IPS-NIHi11 (cell line): Measurements from ENCODE around the gene ZNF691.
"Not testable (repeated sequence)": the region's sequence is repeated elsewhere in the genome, so short reads cannot be mapped to it uniquely, and the experiment has no call there.

ENCODE experiments used
- DNase-seq: peaks from one replicate; pipeline ENCODE4 v3.0.0; 2012; ENCODE audit warnings: mixed read lengths, low spot score

Gene ZNF691, protein sequence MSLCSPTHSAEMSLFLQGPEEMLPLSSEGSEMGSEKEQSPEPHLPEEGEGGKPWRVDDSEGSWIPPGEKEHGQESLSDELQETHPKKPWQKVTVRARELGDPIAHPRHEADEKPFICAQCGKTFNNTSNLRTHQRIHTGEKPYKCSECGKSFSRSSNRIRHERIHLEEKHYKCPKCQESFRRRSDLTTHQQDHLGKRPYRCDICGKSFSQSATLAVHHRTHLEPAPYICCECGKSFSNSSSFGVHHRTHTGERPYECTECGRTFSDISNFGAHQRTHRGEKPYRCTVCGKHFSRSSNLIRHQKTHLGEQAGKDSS

DNA sequence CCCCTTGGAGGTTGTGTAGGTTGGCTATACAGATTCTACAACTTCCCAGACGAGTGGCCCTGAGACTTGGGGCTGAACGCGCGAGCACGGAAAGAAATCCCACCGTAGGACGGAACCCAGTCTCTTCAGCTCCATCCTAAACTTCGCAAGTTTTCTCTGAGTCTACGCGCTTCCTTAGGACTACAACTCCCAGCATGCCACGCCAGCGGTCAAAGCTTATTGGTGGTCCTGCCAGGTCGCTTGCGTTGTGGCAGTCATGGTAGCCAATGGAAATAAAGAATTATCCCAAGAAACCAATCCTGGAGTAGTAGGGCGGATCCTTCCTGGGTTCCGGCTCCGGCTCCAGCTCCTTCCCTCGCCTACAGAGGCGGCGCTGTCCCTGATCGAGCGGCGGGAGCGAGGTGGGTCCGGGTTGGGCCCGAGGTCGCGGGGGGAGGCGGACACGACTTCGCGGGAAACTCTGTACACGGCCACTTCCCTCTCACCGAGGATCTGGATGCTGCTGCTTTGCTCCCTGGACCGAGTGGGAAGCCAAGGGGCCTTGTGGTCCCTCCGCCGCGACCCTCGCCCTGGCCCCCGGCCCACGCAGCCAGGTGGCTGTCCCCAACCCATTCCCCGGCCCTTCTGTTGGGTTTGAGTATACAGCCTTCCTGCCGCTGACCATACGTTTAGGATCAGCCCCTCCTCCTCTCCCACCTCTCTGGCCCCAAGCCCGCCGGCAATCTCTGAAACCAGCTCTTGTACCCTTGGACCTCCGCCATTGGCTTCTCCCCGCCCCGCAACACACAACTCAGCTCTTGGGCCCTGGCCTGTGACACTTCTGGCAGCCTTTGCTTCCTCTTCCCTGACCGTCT, at the start of gene ZNF691:
Gene ZNF691, plus strand, starts transcription at position 357 of the 854 bp plus-strand sequence. CDS start 3,046 bp downstream, outside the sequence.
- DNase-seq: peak; percentile 99

DNA sequence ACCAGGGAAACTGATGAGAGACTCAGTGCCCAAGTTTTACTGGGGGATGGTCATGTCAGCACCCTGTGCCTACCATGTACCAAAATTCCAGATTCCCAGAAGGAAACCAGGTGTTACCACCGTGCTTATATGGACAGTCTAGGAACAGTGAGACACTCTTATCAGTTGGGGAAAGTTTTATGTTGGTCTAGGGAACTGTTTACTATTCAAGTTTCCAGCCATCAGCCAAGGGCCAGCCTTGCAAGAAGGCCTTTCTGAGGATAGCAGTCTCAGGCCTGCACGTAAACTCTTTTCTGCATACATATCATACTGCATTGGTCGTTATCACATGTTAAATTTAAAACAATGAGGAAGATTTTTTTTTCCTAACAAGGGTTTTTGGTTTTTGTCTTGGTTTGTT, 49.0 kb upstream of the ZNF691 start:
- no peak for DNase-seq

DNA sequence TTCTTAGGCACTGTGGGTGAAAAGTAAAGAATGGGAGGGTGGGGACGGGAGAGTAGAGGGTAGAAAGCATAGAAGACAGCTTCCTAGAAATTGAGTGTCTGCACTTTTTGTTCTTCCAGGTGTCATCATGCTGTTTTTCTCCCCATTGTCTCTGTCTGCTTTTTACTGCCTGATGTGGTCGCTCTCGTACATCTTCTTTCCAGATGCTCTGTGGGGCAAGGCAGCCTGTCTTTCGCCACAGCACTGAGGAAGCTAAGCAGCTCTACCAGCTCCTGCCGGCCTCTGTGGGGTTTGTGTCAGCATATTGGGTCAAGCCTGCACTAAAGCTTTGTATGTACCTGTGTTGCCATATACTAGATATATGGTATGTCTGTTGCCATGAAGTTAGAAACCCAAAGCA, 48.4 kb upstream of the ZNF691 start:
- DNase-seq: no peak

DNA sequence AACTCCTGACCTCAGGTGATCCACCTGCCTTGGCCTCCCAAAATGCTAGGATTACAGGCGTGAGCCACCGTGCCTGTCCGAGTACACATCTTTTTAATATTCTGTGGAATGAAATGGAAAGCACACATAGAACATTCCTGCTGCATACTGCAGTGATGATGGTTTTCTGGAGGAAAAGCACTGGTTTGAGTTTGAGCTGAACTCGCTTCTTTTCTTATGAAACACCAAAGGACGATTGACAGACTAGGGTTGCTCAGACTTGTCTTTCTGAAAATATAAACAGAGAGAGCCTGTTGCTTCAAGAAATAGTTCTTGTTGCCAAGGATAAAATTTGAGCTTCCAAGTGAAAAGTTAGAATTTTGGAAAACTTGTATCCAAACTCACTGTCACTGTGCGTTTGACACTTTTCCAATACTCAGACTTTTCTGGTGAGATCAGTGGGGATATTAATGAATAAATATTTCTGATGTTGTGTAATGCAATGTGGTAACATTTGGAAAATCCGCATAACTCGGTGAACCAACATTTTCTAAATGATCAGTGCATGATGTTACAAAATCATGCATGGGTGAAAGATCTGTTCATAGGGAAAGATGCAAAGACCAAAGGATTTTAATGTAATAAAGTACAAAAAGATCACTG, 44.5 kb upstream of the ZNF691 start:
- no peak for DNase-seq

DNA sequence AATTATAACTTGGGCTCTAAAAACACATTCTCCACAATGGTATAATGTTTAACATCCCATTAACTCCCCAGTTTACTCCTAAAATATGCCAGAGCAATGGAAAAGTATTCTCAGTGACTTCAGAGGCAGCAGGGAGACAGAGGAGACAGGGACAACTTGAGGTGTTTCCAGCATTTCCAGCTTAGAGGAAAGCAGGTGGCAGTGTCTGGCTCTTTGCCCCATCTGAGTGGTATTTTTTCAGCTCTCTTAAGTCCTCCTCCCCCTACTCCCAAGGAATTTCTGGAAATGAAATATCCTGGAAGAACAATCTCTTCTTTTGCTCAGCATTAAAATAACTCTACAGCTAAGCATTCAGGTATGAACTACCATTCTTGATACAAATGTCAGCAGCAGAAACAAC, 40.2 kb upstream of the ZNF691 start:
- DNase-seq: no peak

DNA sequence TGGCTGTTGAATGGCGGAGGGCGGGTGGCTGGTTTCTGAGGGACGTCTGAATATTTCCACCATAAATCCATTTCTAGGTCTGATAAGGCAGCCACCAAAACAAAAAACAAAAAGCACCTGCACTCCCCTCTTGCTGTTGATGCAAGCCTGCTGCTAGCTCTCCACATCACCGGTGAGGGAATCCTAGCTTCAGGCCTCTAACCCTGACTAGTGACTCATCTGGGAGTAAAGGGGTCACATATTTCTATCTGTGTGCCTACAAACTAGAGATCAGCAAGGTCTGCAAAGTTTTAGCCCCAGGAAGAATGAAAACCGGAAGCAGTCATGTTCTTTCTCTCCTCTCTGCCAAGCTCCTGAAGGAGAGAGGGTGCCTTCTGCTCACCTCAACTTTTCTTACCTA, 39.8 kb upstream of the ZNF691 start:
- no peak for DNase-seq

DNA sequence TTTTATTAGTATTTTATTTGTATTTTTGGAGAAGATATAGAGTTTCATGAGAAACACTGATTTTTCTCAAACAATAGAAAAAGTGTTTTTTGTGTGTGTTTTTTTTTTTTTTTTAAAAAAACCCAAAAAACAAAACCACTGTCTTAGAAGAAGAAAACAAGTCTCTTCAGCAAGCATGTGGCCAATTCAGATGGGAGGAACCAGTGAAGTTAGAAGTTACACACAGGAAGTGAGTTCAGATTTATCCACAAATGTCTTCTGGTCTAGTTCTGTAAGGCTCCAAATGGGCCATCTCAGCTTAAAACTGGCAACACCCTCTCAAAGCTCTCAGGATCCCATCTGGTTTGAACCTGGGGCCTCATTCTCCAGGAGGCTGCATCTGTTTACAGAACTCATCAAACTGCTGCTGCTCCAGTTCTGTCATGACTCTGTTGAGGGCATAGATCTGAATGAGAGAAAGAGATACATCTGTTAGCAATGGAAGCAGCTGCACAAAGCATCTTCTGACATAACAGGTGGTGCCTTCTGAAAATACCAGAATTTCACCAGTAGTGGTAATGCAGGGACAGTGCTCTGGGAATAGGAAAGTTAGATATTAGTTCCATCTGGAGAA, 39.3 kb upstream of the ZNF691 start:
- no peak for DNase-seq

DNA sequence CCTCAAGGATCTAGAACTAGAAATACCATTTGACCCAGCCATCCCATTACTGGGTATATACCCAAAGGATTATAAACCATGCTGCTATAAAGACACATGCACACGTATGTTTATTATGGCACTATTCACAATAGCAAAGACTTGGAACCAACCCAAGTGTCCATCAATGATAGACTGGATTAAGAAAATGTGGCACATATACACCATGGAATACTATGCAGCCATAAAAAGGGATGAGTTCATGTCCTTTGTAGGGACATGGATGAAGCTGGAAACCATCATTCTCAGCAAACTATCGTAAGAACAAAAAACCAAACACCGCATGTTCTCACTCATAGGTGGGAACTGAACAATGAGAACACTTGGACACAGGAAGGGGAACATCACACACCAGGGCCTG, 31.6 kb upstream of the ZNF691 start:
- not testable (repeated sequence) for DNase-seq

DNA sequence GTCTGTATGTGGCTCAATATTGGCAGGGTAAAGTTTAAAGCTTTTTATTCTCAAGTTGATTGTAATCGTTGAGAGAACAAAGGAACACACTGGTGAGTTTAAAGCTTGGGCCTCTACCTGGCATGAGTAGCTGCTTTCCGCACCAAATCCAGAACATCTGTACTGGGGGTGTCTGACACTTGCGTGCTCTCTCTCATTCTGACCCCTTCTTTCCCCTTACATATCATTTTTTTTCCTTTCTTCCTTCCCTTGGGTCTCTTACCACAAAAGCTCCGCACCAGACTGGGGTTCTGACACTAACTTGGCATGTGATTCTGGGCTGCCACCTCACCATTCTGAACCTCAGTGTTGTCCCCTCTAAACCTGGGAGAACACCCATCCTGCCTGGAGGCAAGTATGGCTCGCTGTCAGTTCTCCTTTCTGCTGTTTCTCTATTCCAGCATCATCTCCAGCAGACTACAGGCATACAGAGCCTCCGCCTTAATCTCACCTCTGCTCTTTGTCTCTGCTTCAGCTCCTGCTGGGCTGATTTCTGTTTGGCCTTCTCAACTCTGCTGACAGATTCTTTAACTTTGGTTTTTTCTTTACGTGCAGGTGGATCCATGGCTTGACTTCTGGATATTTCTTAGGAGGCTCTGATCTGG, 30.4 kb upstream of the ZNF691 start:
- DNase-seq: no peak

DNA sequence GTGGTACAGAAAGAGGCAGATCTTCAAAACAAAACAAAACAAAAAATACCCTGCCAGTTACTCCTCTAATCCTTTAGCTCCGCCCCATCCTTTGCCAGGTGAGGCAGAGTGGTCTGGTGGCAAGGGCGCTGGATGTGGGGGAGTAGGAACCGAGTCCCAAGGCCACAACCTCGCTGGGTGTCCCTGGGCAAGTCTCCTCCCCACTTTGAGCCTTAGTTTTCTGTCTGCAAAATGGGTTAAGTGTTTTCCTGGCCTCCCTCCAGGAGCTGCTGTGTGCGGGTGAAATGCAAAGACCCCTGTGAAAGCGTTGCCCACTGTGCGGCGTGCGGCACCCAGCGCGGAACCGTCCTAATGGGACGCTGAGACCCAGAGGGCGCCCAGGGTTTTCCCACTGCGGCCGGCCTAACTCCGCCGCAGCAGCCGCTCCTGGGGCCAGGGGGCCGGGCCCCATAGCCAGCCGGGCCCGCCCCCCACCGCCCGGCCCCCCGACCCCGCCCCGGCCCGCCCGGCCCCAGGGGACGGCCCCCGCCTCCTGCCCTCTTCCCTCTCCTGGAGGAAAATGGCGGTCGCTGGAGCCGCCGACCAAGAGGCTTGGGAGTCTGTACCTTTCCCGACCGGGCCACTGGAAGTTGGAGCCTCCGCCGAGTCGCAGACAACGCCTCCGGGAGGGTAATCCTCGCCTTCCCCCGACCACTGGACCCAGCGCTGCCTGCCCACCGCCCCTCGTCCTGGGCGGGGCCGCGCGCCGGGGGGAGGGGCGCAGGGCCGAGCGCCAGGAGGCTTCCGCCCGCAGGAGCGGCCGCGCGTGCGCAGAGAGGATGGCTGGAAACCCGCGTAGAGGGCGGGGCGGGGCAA, 29.6 kb upstream of the ZNF691 start, which contains the start of the genes ERMAP and SVBP:
Gene ERMAP, plus strand, starts transcription at position 538 of the 855 bp plus-strand sequence. CDS start 13,327 bp downstream, outside the sequence.
Gene SVBP, minus strand, starts transcription at position 813 of the 855 bp plus-strand sequence. CDS start 853 bp downstream, outside the sequence.
- DNase-seq: peak; percentile 97

DNA sequence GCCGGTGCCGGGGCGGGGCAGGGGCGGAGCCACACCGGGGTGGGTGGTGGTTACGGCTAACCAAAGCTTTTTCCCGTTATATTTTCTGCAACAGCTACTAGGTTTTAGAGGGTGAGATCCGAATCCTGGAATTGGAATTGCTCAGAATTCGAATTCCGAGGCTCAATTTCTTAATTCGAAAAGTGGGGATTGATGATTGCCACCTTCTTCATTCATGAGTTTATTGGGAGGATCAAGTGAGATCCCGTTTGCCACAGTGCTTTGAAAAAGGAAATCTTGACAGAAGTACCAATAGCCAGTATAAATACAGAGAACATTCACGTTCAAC, 29.0 kb upstream of the ZNF691 start:
- DNase-seq: no peak

DNA sequence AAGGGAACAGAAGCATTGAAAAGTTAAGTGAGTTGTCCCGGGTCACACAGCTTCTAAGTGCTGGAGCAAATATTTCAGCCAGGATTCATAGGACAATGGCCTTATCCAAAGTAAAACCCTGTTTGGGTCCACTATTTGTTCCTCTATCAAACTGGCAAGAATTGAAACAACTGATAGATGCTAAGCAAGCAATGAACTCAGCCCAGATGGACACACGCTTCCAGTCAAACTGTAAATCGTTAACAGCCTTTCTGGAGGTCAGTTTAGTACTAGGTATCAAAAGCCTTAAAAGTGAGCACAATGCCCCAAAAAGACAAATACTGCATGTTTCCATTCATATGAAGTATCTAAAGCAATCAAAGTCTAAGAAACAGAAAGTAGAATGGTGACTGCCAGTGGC, 28.4 kb upstream of the ZNF691 start:
- no peak for DNase-seq

DNA sequence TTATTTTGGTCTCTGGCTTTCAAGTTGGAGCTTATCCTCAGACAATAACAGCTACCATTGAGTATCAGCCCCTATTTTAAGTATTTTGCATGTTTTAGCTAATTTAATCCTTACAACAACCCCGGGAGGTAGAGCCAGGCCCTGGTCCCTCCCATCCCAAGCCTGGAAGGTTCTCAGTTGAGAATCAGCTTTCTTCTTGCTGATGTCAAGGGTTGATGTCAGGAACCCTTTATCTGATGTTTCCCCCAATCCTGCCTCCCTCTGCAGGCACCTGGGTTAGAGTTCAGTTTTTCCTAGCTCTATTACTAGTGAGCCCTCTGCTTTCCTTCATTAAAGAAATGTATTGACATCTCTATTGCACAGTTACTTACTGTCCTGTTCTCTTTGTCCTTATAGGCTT, 25.6 kb upstream of the ZNF691 start:
- no peak for DNase-seq

DNA sequence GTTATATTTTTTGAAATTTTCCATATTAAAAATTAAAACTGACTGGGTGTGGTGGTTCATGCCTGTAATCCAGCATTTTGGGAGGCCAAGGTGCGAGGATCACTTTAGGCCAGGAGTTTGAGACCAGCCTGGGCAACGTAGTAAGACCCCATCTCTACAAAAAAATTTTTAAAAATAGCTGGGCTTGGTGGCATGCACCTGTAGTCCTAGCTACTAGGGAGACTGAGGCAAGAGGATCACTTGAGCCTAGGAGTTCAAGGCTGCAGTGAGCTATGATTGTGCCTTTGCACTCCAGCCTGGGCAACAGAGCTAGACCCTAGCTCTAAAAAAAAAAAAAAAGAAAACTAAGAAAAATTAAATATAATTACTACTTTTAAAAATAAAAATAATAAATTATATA, 24.7 kb upstream of the ZNF691 start:
- no peak for DNase-seq

DNA sequence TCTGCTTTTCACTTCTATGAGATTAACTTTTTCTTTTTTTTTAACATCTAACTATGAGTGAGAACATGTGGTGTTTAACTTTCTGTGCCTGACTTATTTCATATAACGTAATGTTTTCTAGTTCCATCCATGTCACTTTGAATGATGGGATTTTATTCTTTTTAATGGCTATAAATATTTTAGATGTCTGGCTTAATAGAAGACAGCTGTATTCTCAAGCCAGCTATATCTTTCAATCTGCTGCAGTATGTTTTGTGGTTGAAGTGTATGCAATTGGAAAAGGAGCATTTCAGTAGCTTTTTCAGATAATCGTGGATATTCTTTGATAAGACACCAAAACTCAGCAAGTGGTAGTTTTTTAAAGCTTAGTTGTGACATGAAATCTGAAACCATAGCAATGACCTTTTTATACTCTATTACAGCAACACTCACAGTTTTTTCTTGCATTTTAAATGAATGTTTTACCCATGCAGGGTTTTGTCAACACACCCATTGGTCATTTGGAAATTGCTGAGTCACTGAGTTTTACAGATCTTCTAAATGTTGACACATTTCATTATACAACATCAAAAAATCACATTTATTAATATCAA, 23.5 kb upstream of the ZNF691 start:
- DNase-seq: no peak

DNA sequence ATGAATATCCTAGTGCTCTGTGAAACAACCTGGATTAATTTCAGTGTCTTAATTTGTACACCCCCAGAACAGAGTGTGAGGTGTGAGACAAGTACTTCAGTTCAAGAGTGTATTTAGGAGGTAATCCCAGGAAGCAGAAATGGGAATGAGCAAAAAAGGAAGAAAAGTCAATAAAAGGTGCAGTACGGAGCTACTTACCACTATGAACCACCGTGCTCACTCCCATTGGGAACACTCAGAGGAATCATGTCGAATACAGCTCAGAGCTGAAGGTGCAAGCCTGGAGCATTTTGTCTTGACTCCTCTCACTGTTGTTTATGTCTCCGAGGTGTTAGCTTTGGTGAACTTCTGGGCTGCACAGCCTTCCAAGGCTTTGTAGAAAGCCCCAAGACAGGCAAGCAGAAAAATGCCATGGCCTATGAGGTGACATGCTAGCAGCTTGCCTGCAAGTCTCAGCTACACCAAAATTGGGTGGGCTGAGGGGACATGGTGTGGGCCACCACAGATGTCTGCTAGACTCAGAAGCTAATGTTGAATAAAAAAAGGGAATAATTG, 21.9 kb upstream of the ZNF691 start:
- DNase-seq: no peak

DNA sequence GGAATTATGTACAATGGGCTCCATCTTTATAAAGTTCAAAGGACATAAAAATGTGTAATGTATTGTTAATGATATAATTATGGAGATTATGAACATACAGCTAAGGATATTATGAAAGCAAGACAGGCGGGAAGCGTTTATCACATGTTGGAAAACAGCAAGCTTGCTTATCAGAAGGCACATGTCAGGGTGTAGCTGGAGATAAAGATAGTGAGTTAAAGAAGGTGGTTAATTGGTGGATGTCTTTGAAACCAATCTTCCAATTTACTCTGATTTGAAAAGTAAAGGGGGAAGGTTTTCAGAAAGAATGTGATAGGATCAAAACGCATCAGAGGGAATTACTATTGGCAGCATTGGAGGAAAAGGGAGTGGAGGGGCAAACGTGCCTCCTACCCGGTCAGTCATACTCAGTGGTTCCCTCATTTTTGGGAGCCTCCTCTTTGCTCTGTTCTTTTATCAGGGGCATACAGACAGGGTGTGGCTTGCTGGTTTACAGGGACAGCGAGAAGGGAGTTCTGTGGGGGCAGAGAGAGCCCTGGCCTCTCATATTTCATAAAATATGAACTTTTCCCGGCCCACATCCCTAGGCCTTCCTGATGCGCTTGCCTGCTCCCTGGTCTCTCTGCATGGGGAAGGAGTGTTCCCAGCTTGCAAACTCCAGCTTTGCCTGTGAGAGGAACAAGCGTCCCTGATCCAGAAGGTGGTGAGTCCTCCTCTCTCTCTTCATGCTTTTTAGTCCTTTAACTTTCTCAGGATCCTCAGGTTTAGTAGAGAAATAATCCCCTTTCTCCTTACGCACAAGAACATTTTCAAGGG, 21.2 kb upstream of the ZNF691 start:
- no peak for DNase-seq

DNA sequence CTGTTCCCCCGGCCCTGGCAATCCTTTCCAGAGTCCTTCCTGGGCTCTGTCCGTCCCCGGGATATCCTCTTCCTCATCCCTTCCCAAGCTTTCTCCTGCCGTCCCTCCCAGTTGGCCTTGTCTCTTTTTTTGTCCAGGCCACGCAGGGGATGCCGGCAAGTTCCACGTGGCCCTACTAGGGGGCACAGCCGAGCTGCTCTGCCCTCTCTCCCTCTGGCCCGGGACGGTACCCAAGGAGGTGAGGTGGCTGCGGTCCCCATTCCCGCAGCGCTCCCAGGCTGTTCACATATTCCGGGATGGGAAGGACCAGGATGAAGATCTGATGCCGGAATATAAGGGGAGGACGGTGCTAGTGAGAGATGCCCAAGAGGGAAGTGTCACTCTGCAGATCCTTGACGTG, 15.8 kb upstream of the ZNF691 start:
- DNase-seq: peak; percentile 24

DNA sequence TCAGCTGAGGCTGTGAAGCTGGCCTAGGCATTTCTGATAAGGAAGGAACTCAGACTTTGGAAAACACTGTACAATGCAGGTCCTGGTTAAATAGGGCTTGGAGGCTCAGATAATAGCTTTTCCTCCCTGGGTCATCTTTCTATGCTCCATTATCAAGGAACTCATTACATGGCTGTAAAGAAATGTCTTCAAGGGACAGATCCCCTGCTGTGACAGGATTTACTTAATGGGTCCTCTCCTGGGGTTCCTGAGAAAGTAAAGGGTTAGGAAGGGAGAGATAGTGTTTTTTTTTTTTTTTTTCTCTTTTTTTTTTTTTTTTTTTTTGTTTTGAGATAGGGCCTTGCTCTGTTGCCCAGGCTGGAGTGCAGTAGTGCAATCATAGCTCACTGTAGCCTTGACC, 15.1 kb upstream of the ZNF691 start:
- DNase-seq: no peak
